ENCODE measurements around the gene OVCH2.
A peak's percentile ranks its signal among the peaks of the same experiment; 100 is the strongest.
"Not testable (repeated sequence)": the region's sequence is repeated elsewhere in the genome, so short reads cannot be mapped to it uniquely, and the experiment has no call there.

OVCH2 gene

GRCh38 chr11:7671347-7672215 is 34.7 kb downstream of the OVCH2 start:
- DNase-seq = no peak

DNA sequence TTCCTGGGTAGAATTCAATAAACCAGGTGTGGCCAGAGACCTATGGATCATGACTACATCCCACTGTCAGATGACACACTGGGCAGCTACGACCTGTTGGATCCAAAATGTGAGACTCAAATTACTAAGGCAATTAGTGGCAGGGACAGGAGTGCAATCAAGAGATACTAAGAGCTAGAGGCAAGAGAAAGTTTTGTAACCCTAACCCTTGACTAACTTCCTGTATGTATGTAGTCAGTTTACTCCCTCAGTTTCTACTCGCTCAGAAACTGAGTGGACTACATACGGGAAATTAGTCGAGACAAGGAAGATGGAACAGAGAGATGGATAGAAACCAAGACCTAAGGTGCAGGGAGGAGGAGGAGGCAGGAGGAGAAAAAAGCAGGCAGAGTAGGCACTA is 35.6 kb downstream of the OVCH2 start:
- DNase-seq = no peak

GRCh38 chr11:7668911-7669310 is 37.4 kb downstream of the OVCH2 start:
- no peak for DNase-seq

- DNase-seq = no peak
These were observed 37.8 kb downstream of the OVCH2 start for GRCh38 chr11:7668464-7668863.

GRCh38 chr11:7667460-7667859 is 38.8 kb downstream of the OVCH2 start:
- no peak for DNase-seq

DNA sequence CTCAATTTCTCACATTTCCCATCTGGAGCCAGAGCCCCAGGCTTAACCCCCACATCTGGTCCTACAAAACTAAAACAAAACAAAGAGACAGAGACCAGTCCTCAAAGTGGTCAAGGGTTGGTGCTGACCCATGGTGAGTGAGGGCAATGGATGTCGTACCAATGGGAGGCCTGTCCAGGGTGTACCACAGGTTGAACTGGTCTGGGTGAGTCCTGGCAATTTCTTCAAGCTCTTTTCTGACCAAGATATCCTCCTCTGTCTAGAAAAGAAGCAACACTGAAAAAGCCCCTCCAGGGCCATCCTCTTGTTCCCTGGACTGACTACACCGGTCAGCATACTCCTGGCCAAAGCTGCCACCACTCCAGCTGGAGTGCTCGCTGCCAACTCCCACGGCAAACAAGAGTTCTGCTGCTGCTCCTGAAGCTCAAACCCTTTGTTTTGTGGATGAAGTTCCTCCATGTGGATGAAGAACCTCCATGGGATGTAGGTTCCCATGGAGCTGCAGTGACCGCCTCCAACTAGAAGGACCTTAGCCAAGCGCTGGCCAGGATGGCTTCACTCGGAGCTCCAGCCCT is 39.9 kb downstream of the OVCH2 start:
- DNase-seq = no peak

DNA sequence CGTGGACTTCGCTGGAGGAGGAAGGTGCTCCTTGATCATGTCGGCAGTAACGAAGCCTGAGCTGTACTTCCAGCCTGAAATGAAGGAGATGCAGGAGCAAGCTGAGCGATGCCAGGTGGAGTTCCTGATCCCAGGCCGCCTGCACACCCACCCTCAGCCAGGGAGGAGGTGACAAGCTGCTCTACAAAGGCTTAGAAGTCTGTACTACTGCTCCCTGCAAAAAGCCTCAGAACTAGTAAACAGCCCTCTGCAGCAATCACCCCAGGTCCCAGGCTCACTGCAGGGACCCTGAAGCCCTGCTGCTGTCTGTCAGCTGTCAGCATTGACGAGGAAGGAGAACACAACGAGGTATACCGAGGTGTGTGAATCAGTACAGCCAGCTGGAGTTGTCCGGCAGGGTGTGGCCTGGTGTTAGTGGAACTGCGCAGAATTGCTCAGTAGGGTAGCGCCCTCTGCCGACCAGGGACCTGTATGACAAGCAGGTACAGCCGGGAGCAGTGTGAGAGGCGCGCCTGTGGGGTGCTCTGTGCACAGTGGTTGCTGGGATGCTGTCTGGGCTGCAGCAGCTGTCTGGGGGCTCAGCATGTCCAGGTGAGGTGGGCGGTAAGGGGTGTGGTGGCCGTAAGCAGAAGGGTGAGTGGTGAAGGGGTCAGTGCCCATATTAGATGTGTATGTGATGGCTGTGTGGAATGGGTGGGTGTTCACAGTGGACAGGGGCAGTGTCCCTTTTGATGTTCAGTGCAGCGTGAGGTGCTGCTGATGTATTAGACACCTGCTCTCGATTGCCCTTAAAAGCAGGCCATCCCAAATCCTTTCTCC is 40.6 kb downstream of the OVCH2 start:
- DNase-seq = peak; percentile 67

DNA sequence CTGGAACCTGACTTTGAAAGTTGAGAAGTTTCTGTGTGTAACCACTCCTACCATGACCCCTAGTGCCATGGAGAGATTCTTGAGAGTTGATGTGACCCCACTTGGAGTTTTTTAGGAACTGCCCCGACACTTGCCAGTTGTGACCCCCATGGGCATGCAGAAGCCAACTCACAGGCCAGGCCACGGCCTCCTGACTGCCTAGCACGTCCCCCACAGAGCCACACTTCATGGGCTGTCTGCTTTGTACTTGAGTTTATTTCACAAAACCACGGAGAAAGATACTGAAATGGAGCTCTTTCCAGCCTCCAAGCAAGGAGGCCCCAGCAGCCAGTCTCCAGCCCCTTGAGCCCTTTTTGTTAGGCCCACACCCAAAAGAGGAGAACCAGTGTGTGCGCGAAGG is 41.4 kb downstream of the OVCH2 start:
- no peak for DNase-seq

DNA sequence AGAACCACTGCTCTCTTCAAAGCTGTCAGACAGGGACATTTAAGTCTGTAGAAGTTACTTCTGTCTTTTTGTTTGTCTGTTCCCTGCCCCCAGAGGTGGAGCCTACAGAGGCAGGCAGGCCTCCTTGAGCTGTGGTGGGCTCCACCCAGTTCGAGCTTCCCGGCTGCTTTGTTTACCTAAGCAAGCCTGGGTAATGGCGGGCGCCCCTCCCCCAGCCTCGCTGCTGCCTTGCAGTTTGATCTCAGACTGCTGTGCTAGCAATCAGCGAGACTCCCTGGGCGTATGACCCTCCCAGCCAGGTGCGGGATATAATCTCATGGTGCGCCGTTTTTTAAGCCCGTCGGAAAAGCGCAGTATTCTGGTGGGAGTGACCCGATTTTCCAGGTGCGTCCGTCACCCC is 42.7 kb downstream of the OVCH2 start:
- DNase-seq = not testable (repeated sequence)

GRCh38 chr11:7657306-7658025 is 48.8 kb downstream of the OVCH2 start:
- peak; percentile 28 for DNase-seq

DNA sequence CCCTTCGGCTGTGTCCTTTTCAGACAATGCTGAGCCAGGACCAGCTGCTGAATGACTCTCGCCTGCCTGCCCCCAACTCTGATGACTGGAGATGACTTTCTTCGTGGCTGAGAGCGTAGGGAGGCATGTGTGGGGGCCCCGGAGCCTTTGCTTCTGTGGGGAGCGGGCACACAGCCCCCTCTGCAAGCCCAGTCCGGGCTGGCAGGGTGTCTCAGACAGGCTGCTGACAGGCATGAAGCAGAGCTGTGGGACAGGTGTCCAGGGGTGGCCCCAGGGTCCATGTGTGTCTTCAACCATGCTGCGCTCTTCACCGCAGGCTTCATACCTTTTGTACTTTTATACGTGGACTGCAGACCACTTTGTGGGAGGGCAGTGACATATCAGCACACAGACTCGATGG is 49.6 kb downstream of the OVCH2 start:
- no peak for DNase-seq

DNA sequence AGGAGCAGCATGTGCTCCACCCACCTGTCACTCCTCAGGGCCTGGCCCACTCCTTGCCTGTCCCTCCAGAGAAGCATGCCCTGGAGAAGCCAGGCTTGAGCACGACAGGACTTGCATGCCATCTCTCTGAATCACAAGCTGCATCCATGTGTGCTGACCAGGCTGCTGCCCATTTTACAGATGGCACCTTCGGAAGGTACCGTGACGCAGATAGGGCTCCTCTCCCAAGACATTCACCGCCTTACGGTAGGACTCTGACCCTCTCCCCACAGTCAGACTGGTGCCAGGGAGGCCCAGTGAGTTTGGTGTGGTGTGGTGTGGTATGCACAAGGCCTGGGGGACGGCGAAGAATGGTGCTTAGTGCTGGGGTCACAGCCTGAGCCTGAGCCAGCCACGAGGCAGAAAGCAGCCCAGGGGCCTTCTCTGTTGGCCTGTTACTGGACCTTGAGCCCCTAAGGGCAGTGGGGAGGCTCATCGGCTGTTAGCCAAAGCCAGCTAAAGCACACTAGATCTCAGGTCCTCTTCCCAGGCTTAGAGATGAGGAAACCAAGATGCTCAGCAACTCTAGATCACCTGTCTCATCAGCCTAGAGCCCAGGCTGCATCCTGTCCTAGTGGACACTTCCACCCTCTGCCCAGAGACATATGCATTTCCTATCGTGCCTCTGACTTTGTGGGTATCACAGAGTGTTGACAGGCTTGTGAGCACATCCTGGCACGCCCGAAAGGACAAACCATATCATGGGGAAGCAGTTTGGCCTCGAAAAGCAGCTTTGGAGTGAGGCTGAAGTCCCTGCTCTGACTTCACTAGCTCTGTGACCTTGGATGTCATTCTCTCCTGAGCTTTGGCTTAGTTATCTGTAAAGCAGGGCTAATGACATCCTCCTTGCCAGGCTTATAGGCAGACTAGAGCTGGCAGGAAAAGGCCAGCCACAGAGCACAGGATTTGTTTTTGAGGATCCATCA is 50.7 kb downstream of the OVCH2 start:
- DNase-seq = no peak

DNA sequence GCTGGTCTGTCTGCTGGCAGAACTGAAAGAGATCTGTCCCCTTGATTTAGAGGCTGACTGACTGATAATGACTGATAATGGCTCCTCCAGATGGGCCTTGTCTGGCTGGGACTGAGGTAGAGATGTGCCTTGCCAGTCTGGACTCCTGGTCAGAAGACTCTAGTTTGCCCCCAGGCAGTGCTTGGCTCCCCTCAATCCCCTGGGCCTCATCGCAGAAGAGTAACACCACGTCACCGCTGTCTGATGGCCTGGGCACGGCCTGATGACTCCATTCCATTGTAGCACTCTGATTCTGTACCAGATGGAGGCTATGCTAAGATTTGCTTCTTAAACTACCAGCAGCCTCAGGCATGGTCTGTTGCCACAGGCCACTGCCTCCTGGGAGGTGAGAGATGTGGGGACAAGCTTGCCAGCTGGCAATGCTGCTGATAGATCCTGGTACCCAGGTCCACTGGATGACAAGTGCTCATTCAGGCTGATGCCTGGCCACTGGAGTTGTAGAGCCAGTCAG is 52.0 kb downstream of the OVCH2 start:
- DNase-seq = no peak

- DNase-seq = no peak
These were observed 54.6 kb downstream of the OVCH2 start for GRCh38 chr11:7651700-7652099.

DNA sequence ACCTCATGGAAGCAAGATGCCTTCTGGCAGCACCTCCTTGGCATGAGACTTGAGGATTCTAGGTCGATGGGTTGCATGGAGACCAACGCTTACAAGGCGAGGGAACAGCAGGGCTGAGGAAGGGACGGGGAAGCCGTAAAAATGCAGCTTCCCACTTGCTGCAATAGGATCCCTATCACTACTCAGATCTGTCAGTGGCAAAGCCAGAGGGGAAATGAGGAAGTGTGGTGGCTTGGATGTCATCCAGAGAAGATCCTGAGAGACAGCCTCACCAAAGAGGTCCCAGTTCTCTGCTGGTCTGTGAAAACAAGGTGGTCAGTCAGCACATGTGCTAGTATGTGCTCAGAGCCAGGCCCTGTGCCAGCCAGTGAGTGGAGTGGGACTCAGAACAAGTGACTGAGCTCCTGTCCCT is 55.1 kb downstream of the OVCH2 start:
- no peak for DNase-seq

GRCh38 chr11:7648264-7648663 is 58.0 kb downstream of the OVCH2 start:
- DNase-seq = no peak

DNA sequence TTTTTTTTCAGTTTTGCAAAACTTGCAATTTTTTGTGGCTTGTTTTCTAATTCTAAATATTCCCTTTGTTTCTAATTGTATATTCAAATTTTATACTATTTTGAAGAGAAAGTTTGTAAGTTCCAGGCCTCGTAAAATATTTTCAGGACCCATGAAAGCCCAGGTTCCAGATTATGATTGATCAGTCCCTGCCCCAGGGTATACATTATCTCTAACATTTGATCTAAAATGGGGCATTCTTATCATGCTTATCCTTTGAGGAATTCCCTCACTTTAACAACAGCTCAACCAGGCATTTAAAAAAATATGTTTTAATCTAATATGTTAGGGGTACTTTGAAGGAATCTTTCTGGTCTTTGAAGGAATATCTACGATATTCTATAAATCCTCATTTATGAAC is 59.4 kb downstream of the OVCH2 start:
- no peak for DNase-seq

DNA sequence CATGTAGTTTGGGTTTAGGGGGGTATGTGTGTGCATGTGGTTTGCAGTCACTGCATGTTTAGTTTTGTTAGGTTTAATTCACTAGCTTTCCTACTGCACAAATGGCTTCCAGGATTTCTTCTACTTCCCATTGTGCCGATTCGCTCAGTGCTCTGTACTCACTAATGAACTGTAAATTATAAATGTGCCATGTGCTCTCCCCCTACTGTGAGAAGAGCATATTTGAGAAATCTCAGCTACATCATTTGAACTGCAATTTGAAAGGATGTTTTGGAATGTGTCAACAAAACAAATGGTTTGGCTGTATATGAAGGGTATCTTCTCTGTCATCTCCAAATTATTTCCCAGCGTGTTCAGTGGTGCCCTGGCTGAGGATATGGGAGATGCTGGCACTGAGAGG is 61.1 kb downstream of the OVCH2 start:
- no peak for DNase-seq

DNA sequence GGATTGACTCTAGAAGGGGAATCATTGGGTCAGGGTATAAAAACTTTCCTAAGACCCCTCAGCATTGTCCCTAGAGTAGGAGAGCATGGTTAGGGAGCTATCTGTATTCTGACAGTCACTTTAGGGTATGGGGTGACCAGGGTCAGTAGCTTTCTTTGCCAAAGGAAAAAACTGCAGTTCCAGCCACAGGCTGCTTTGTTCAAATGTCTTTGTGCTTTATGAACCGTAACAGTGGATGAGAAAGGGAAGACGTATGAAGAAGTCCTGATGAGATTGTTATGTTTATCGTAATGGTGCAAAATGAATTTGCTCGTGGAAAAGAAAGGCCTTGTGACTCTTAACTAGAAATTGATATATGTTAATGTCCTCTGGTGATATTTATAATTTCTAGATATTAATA is 63.0 kb downstream of the OVCH2 start:
- DNase-seq = no peak

GRCh38 chr11:7642747-7643146 is 63.5 kb downstream of the OVCH2 start:
- no peak for DNase-seq

GRCh38 chr11:7640816-7641215 is 65.5 kb downstream of the OVCH2 start:
- DNase-seq = no peak

DNA sequence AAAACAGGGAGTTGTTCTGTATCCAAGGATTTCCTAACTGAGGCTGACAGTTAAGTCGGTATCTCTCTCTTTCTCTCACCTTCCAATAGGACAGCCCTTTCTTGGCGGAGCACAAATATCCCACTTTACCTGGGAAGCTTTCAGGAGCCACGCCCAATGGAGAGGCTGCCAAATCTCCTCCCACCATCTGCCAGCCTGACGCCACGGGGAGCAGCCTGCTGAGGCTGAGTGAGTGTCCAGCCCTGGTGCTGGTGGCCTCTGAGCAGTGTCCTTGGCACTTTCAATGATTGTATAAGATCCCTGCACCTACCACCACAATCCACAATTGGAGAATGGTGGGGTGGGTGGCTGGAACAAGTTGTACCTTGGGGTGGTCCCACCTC is 66.6 kb downstream of the OVCH2 start:
- no peak for DNase-seq

Data from CD4-positive, alpha-beta T cell treated with Interleukin-21 for 1 hour (primary cell).